GM12874 (cell line): ENCODE data around the gene TTC29.

Experiments
- CTCF ChIP-seq: IDR thresholded peaks from 2 replicates; pipeline ENCODE4 v1.5.1; 2011; ENCODE audit warnings: low read depth, mild to moderate bottlenecking, control low read depth, low read length, moderate library complexity; ENCODE audit not compliant: insufficient read depth

The TTC29 gene

GRCh38 chr4:146835096-146835495 lies 110.6 kb downstream of the TTC29 start:
- TF ChIP-seq CTCF, result no peak

GRCh38 chr4:146834263-146835034 lies 111.2 kb downstream of the TTC29 start:
- no peak for TF ChIP-seq CTCF

GRCh38 chr4:146833530-146833929 lies 112.1 kb downstream of the TTC29 start:
- TF ChIP-seq CTCF, result no peak

- TF ChIP-seq CTCF, result no peak
Observed at GRCh38 chr4:146814750-146815149, 130.9 kb downstream of the TTC29 start.

- TF ChIP-seq CTCF, result no peak
Observed at GRCh38 chr4:146795711-146796110, 150.0 kb downstream of the TTC29 start.

- TF ChIP-seq CTCF, result no peak
Observed at GRCh38 chr4:146793727-146794126, 151.9 kb downstream of the TTC29 start.

GRCh38 chr4:146791439-146791838 lies 154.2 kb downstream of the TTC29 start:
- no peak for TF ChIP-seq CTCF
